SK-N-SH treated with all-trans-retinoic acid at 6 μM for 48 hours (cell line): ENCODE data around the gene EFCAB13.
"Not testable (repeated sequence)": the region's sequence is repeated elsewhere in the genome, so short reads cannot be mapped to it uniquely, and the experiment has no call there.

Source experiments
- ATAC-seq: fragments of 200-7000 bp; cut with Tn5 transposase; 3 replicates; pipeline ENCODE4 v1.9.1; 2020; ENCODE audit warnings: mild to moderate bottlenecking, moderate library complexity
- ARNTL ChIP-seq: fragments of 450-650 bp; formaldehyde crosslinking; IDR thresholded peaks from 2 replicates; pipeline ENCODE4 v1.5.0; 2020; ENCODE audit warnings: low read depth, mild to moderate bottlenecking, moderate library complexity, borderline replicate concordance
- BACH2 ChIP-seq: fragments of 250-450 bp; sonication (Bioruptor Pico); IDR thresholded peaks from 2 replicates; pipeline ENCODE4 v1.9.0; 2021; ENCODE audit warnings: mild to moderate bottlenecking, borderline replicate concordance
- CSDC2 ChIP-seq: fragments of 250-450 bp; sonication (Bioruptor Pico); IDR thresholded peaks from 2 replicates; pipeline ENCODE4 v1.5.0; 2020; ENCODE audit warnings: mild to moderate bottlenecking, moderate library complexity
- CSRNP3 ChIP-seq: fragments of 250-450 bp; sonication (Bioruptor Pico); IDR thresholded peaks from 2 replicates; pipeline ENCODE4 v1.5.1; 2021; ENCODE audit warnings: mild to moderate bottlenecking, moderate library complexity
- ESRRG ChIP-seq: fragments of 250-450 bp; sonication (Bioruptor Pico); IDR thresholded peaks from 2 replicates; pipeline ENCODE4 v1.6.1; 2021; ENCODE audit warnings: mild to moderate bottlenecking
- ISL1 ChIP-seq: fragments of 250-450 bp; sonication (Bioruptor Pico); IDR thresholded peaks from 2 replicates; pipeline ENCODE4 v2.1.2; 2022; ENCODE audit warnings: mild to moderate bottlenecking, moderate library complexity
- OSR1 ChIP-seq: fragments of 250-450 bp; sonication (Bioruptor Pico); IDR thresholded peaks from 2 replicates; pipeline ENCODE4 v1.8.0; 2022; ENCODE audit warnings: moderate library complexity, mild to moderate bottlenecking, inconsistent platforms
- PATZ1 ChIP-seq: fragments of 250-450 bp; sonication (Bioruptor Pico); IDR thresholded peaks from 2 replicates; pipeline ENCODE4 v1.8.0; 2020; ENCODE audit warnings: mild to moderate bottlenecking, moderate library complexity, borderline replicate concordance
- POU6F1 ChIP-seq: fragments of 250-450 bp; sonication (Bioruptor Pico); IDR thresholded peaks from 2 replicates; pipeline ENCODE4 v1.8.0; 2021; ENCODE audit warnings: low read depth, mild to moderate bottlenecking, moderate library complexity, borderline replicate concordance
- RARB ChIP-seq: fragments of 250-450 bp; sonication (Bioruptor Pico); IDR thresholded peaks from 2 replicates; pipeline ENCODE4 v1.8.0; 2021; ENCODE audit warnings: mild to moderate bottlenecking, moderate library complexity
- SNAI2 ChIP-seq: fragments of 250-450 bp; sonication (Bioruptor Pico); IDR thresholded peaks from 2 replicates; pipeline ENCODE4 v1.5.0; 2020; ENCODE audit warnings: mild to moderate bottlenecking, moderate library complexity
- TCF4 ChIP-seq: fragments of 250-450 bp; sonication (Bioruptor Pico); IDR thresholded peaks from 2 replicates; pipeline ENCODE4 v1.8.0; 2021; ENCODE audit warnings: mild to moderate bottlenecking, moderate library complexity, borderline replicate concordance
- TOX ChIP-seq: fragments of 250-450 bp; sonication (Bioruptor Pico); IDR thresholded peaks from 2 replicates; pipeline ENCODE4 v1.8.0; 2021; ENCODE audit warnings: mild to moderate bottlenecking, moderate library complexity, borderline replicate concordance
- TSHZ2 ChIP-seq: fragments of 250-450 bp; sonication (Bioruptor Pico); IDR thresholded peaks from 2 replicates; pipeline ENCODE4 v1.5.0; 2020; ENCODE audit warnings: mild to moderate bottlenecking, moderate library complexity
- ZC3H10 ChIP-seq: fragments of 250-450 bp; sonication (Bioruptor Pico); IDR thresholded peaks from 2 replicates; pipeline ENCODE4 v1.5.1; 2021; ENCODE audit warnings: mild to moderate bottlenecking, moderate library complexity
- ZFP3 ChIP-seq: fragments of 250-450 bp; sonication (Bioruptor Pico); IDR thresholded peaks from 2 replicates; pipeline ENCODE4 v1.5.0; 2020; ENCODE audit warnings: mild to moderate bottlenecking, moderate library complexity
- ZFP30 ChIP-seq: fragments of 450-650 bp; formaldehyde crosslinking; IDR thresholded peaks from 2 replicates; pipeline ENCODE4 v1.5.0; 2022; ENCODE audit warnings: mild to moderate bottlenecking, moderate library complexity
- ZNF565 ChIP-seq: fragments of 450-650 bp; formaldehyde crosslinking; conservative IDR thresholded peaks from 2 replicates; pipeline ENCODE4 v1.5.0; 2020; ENCODE audit warnings: low read depth, mild to moderate bottlenecking, moderate library complexity
- ZNF70 ChIP-seq: fragments of 450-650 bp; formaldehyde crosslinking; IDR thresholded peaks from 2 replicates; pipeline ENCODE4 v1.5.0; 2020; ENCODE audit warnings: mild to moderate bottlenecking, moderate library complexity
- ZNF8 ChIP-seq: fragments of 450-650 bp; formaldehyde crosslinking; IDR thresholded peaks from 2 replicates; pipeline ENCODE4 v1.5.0; 2020; ENCODE audit warnings: mild to moderate bottlenecking, moderate library complexity

Gene EFCAB13

GRCh38 chr17:47388825-47389224 lies 65.1 kb downstream of the EFCAB13 start:
- TF ChIP-seq ZFP30 (CRISPR knock-in tag) = no peak
- no peak for TF ChIP-seq TCF4 (CRISPR knock-in tag)
- TF ChIP-seq CSRNP3 = no peak
- TF ChIP-seq TOX (CRISPR knock-in tag) = no peak
- no peak for TF ChIP-seq RARB (CRISPR knock-in tag)
- TF ChIP-seq PATZ1 (CRISPR knock-in tag) = no peak
- no peak for TF ChIP-seq TSHZ2 (CRISPR knock-in tag)
- no peak for TF ChIP-seq ZC3H10
- TF ChIP-seq CSDC2 (CRISPR knock-in tag) = no peak
- TF ChIP-seq ZNF565 = no peak
- TF ChIP-seq ISL1 (CRISPR knock-in tag) = no peak
- TF ChIP-seq ESRRG (CRISPR knock-in tag) = no peak
- no peak for TF ChIP-seq ZNF70 (CRISPR knock-in tag)
- no peak for TF ChIP-seq ARNTL
- TF ChIP-seq, all 23 proteins: peak for 0
- no peak for ATAC-seq

GRCh38 chr17:47397532-47398128 lies 73.9 kb downstream of the EFCAB13 start:
- ATAC-seq = not testable (repeated sequence)

GRCh38 chr17:47400333-47400732 lies 76.6 kb downstream of the EFCAB13 start:
- no peak for ATAC-seq
- no peak for TF ChIP-seq ESRRG (CRISPR knock-in tag)
- no peak for TF ChIP-seq TOX (CRISPR knock-in tag)
- no peak for TF ChIP-seq BACH2
- no peak for TF ChIP-seq CSDC2 (CRISPR knock-in tag)
- TF ChIP-seq ZNF8 (CRISPR knock-in tag) = no peak
- TF ChIP-seq OSR1 (CRISPR knock-in tag) = no peak
- no peak for TF ChIP-seq POU6F1 (CRISPR knock-in tag)

- ATAC-seq = no peak
- no peak for TF ChIP-seq RARB (CRISPR knock-in tag)
- no peak for TF ChIP-seq TSHZ2 (CRISPR knock-in tag)
- TF ChIP-seq OSR1 (CRISPR knock-in tag) = no peak
- no peak for TF ChIP-seq ESRRG (CRISPR knock-in tag)
- no peak for TF ChIP-seq ZNF565
- no peak for TF ChIP-seq ZFP3
- TF ChIP-seq SNAI2 (CRISPR knock-in tag) = no peak
- TF ChIP-seq ZNF70 (CRISPR knock-in tag) = no peak
- no peak for TF ChIP-seq PATZ1 (CRISPR knock-in tag)
- TF ChIP-seq TCF4 (CRISPR knock-in tag) = no peak
- TF ChIP-seq ZNF8 (CRISPR knock-in tag) = no peak
- no peak for TF ChIP-seq ARNTL
- no peak for TF ChIP-seq CSDC2 (CRISPR knock-in tag)
- TF ChIP-seq ISL1 (CRISPR knock-in tag) = no peak
Measured at GRCh38 chr17:47401100-47401499, 77.3 kb downstream of the EFCAB13 start.
